ENCODE results near the gene ALDH4A1. TPM values are rescaled to one million over a fixed set of nuclear protein-coding genes. Genes with fewer than 3 reads are reported as not detected.
A peak's percentile ranks its signal among the peaks of the same experiment; 100 is the strongest.

The ALDH4A1 gene
- total and polyA plus RNA-seq, 9 of the 15 experiments (the other 6 are each of a cell fraction or from before 2014, with no cell fraction given), result 0.27 to 31.4 (median 16.6) TPM

GRCh38 chr1:18921516-18922251 lies 19.3 kb upstream of the ALDH4A1 start:
- H3K9me1 ChIP-seq (ENCODE audit: control insufficient read depth, insufficient read depth, low read length), result no peaks in the 10 kb centered on the region
- no peak overlapping the region for H3K9ac ChIP-seq (ENCODE audit: insufficient read depth in 1 of 2, low read depth in 2 of 2, low read length in 2 of 2)
- no peak overlapping the region for H3K27ac ChIP-seq (ENCODE audit: extremely low read depth, low read depth, low read length)
- WGBS (ENCODE audit: insufficient coverage, low coverage, missing lambda C conversion rate), result 6% methylated on average over 17 of the region's 17 CpGs
- intact Hi-C loops (cut with micrococcal nuclease), result loop anchor here (5.0 kb wide), 1 partner anchor 146 kb away; no protein-coding TSS in a partner anchor
- no peaks in the 10 kb centered on the region for H3K36me3 ChIP-seq (ENCODE audit: control insufficient read depth, insufficient read depth, low read length)
- ChIA-PET CTCF (ENCODE audit: low intra/inter-chr PET ratio) (no interaction called here), POLR2A (interaction anchor here (0.6 to 1.2 kb wide), 3 partner anchors 9 to 33 kb away, joined by 3 to 8 read pairs (median 3); no protein-coding TSS in a partner anchor)
- ATAC-seq, result peak; percentile 9; the same call in 2 of the 3 replicates
- BruUV-seq (replicated peaks), result no TSS peak
- no peaks in the 10 kb centered on the region for H3K9me3 ChIP-seq (replicated peaks; ENCODE audit: control insufficient read depth, insufficient read depth, low read depth, low read length)
- in situ Hi-C loops (cut with MboI), result no loop called here
- H3K79me2 ChIP-seq (ENCODE audit: control insufficient read depth, insufficient read depth, low read length), result no peaks in the 10 kb centered on the region
- peak; percentile 84 for TF ChIP-seq ESRRA (IDR thresholded peaks at IDR 0.05; ENCODE audit: borderline replicate concordance, low read depth)
- TF ChIP-seq CREB1 (IDR thresholded peaks at IDR 0.05), result no peak; the same call in 1 of the 2 replicates
- TF ChIP-seq CREB1 (CRISPR knock-in tag; IDR thresholded peaks at IDR 0.05), result 0 out of 2 replicates have a peak, but pooled peaks have one; percentile 6
- TF ChIP-seq RAD21 (CRISPR knock-in tag; conservative IDR thresholded peaks at IDR 0.05 in 1 of 2, IDR thresholded peaks at IDR 0.05 in 1 of 2), result peak in 1 of 2 experiments; percentile 36; a peak in 1 of 4 replicates
- TF ChIP-seq RBM25 (IDR thresholded peaks at IDR 0.05; ENCODE audit: low read depth, low read length, severe bottlenecking), result peak; percentile 74
- peak in 2 of 3 experiments; percentile 12 to 23; a peak in 2 of 6 replicates for TF ChIP-seq CTCF (IDR thresholded peaks at IDR 0.05 in 2 of 3, conservative IDR thresholded peaks at IDR 0.05 in 1 of 3; ENCODE audit: insufficient read depth in 2 of 3, low read depth in 1 of 3, low read length in 3 of 3)
- TF ChIP-seq KDM1A (IDR thresholded peaks at IDR 0.05), result peak in 1 of 2 experiments; percentile 20; a peak in 1 of 4 replicates
- TF ChIP-seq RFX1 (IDR thresholded peaks at IDR 0.05), result no peak
- peak; percentile 40; the same call in 1 of the 2 replicates for TF ChIP-seq CREM (IDR thresholded peaks at IDR 0.05; ENCODE audit: low read depth)
- 0 out of 2 replicates have a peak, but pooled peaks have one; percentile 14 for TF ChIP-seq ATF1 (CRISPR knock-in tag; IDR thresholded peaks at IDR 0.05)
- peak; percentile 69 for TF ChIP-seq ATF1 (tag; IDR thresholded peaks at IDR 0.05)
- TF ChIP-seq HMGN3 (IDR thresholded peaks at IDR 0.05; ENCODE audit: borderline replicate concordance, extremely low read depth, insufficient read length, low read depth, low read length), result no peak
- FAIRE-seq, result no peak
- no peak overlapping the region for H3K4me3 ChIP-seq
- no peak for DNase-seq (ENCODE audit: extremely low read depth in 1 of 4, low spot score in 3 of 4)
- H3K4me1 ChIP-seq (replicated peaks in 1 of 2; ENCODE audit: control insufficient read depth in 2 of 2, insufficient read depth in 2 of 2, low read length in 2 of 2), result peaks cover 5 to 9% of the 10 kb centered on the region in 2 experiments; a peak in 3 of 5 replicates
- H3K27me3 ChIP-seq (ENCODE audit: control insufficient read depth in 2 of 2, insufficient read depth in 2 of 2, low read length in 2 of 2), result peaks cover 74 to 96% of the 10 kb centered on the region in 2 experiments
- H4K20me1 ChIP-seq (replicated peaks; ENCODE audit: control insufficient read depth, insufficient read depth, low read length), result peaks cover 19% of the 10 kb centered on the region
- no peak overlapping the region for H3K4me2 ChIP-seq (ENCODE audit: insufficient read depth, low read length)
- no peak overlapping the region for H2AFZ ChIP-seq (ENCODE audit: low read depth, low read length)
